ENCODE results near the gene CHTF18.

GRCh38 chr16:802461-802860, 14.0 kb downstream of the CHTF18 start:
- TF ChIP-seq CTCF (IDR thresholded peaks at IDR 0.05; ENCODE audit: low read depth, low read length, poor library complexity, severe bottlenecking) (no peak), EZH2phosphoT487 (IDR thresholded peaks at IDR 0.05; ENCODE audit: borderline replicate concordance, low read length) (no peak)
